HG02973 (cell line): Measurements from ENCODE around the gene SLC48A1.

ENCODE experiments used
- ATAC-seq: cut with Tn5 transposase; IDR thresholded peaks from one replicate; pipeline ENCODE4 v1.9.1; 2021; ENCODE audit warnings: moderate library complexity; ENCODE audit not compliant: unreplicated experiment

SLC48A1 gene

GRCh38 chr12:47789712-47790489 lies 16.9 kb downstream of the SLC48A1 start:
- ATAC-seq, result no peak

- ATAC-seq, result no peak
Measured at GRCh38 chr12:47790676-47791350, 17.8 kb downstream of the SLC48A1 start.

DNA sequence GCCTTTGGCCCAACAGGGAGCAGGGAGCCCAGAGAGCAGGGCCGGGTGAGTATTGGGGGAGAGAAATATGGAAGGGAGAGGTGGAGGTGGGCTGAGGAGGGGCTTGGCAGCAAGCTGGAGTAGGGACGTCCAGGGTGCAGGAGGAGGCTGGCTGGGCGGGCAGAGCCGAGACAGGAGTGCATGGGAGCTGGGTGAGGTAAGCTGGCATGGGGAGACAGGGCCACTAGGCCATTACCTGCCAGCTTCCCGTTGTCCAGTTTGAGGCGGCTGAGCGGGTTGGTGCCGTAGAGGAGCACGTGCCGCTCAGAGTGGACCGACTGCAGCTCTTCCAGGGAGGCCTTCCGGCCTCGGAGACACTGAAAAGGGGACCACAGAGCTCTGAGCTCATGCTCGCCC lies 18.3 kb downstream of the SLC48A1 start:
- ATAC-seq, result no peak

GRCh38 chr12:47791874-47792273 lies 18.8 kb downstream of the SLC48A1 start:
- ATAC-seq, result no peak

- no peak for ATAC-seq
Measured at GRCh38 chr12:47793015-47793681, 20.1 kb downstream of the SLC48A1 start.

- ATAC-seq, result no peak
Measured at GRCh38 chr12:47794679-47795078, 21.6 kb downstream of the SLC48A1 start.

DNA sequence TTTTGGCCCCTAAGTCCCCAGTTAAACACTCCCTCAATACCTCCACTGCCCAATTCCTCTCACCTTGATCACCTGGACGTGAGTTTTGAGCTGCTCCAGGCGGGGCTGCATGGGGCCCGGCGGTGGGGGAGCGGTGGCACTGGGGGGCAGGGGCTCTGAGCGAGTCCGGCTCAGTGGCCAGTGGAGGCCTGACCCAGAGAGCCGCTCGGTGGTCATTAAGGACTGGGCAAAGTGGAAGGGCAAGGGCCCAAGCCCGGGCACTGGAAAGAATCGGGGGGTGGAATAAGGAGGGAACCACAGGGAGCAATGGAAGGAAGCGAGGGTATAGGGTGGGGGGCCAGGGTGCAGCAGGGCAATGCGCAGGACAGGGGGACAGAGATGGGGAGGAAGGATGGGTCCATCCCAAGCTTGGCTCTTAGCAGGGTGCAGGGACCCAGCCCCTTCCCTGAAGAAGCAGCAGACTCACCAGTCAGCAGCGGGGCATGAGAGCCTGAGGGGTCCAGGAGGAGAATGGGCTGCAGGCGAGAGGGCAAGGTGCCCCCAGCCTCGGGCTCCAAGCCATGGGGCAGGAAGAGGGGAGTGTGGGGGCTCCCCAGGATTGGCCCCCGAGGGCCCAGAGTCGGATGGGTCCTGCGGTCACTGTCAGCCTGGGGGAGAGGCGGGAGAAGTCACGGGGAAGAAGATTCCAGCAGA lies 22.2 kb downstream of the SLC48A1 start:
- no peak for ATAC-seq

DNA sequence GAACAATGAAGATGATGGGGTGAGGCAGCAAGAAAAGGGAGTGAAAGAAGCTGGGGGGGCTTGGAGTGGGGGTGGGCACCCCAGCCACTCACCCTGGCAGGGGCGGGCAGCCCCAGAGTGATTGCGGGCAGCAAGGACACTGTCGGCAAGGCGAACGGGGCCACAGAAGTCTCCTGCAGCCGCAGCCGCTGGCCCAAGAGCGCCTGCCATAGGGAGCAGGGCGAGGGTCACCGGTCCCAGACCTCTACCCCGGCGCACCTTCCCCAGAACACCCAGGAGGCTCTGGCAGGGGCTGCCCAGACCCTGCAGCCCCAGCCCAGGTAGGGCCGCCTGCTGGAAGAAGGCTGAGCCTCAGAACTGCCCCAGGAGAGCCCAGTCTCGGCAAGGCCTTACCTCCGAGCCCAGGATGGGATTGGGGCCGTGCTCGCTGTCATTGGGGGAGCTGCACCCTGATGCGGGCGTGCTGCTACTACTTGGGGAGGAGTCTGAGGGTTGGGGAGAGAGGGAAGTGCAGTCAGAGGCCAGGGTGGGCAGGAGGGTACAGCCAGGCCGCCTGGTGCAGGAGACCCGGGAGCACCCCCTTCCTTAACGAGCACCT lies 22.9 kb downstream of the SLC48A1 start:
- no peak for ATAC-seq

DNA sequence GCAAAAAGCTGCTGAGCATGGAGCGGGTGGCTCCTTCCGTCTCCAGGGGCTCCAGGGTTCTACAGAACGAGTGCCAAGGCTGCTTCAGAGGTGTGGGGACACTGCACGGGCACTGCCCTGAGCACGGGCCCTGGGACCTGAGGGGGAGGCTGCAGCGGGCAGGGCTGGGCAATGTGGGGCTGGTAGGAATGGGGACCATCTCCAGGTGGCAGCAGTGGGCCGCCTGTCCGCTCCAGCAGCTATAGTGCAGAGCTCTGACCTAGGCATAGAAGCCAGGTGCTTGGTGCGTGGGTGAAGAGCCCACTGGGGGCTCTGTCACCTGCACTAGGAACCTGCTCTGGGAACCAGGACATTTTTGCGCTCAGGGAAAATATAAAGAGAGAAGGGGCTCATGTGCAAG lies 24.4 kb downstream of the SLC48A1 start:
- ATAC-seq, result no peak

- no peak for ATAC-seq
Measured at GRCh38 chr12:47798382-47798948, 25.4 kb downstream of the SLC48A1 start.

- ATAC-seq, result no peak
Measured at GRCh38 chr12:47799357-47799955, 26.4 kb downstream of the SLC48A1 start.

GRCh38 chr12:47800582-47800981 lies 27.5 kb downstream of the SLC48A1 start:
- ATAC-seq, result no peak

DNA sequence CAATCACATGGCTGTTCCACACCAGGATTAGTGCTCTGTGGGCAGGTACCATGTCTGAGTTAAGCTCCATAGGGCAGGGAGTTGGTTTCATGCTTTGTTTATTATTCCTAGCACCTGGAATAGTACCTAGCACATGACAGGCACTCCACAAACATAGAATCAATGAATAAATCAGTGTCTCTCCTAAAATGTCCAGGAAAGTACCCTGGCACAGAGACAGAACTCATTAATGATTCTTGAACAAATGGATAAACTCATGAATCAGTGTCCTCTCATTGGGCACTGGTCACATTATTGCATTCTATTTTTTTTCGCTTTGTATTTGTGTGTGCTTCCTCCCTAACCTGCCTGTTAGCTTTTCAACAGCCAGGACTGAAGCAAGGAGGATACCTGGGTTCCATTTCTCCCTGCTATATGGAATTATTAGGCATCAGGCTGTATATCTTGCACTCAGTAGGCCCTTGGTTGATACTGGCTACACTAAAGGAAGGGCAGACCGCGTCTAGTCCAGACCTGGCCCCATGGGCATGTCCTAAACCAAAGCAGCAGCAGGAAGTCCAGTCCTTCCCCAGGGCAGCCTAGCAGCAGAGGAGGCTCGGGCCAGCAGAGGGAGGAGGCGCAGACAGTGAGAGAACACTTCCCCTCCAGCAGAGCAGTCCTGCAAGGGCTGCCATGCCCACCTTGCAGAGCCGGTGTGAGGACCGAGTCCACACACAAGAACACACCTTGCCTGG lies 28.3 kb downstream of the SLC48A1 start:
- ATAC-seq, result no peak

DNA sequence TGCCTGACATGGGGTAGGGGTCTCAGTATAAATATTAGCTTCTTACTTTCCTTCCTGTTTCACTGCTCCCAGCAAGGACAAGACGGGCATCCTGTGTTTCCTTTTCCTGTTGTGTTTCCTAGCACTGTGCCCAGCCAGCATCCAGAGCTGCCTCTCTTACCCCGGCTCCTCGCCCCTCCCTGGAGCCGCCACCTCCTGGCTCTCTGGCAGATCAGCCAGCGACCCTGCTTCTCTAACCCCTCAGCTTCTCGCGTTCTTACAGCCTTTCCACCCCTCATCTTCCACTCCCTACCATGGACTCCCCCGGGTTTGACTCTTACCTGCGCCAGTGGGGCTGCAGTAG lies 28.8 kb downstream of the SLC48A1 start:
- no peak for ATAC-seq

GRCh38 chr12:47802312-47802711 lies 29.3 kb downstream of the SLC48A1 start:
- no peak for ATAC-seq

DNA sequence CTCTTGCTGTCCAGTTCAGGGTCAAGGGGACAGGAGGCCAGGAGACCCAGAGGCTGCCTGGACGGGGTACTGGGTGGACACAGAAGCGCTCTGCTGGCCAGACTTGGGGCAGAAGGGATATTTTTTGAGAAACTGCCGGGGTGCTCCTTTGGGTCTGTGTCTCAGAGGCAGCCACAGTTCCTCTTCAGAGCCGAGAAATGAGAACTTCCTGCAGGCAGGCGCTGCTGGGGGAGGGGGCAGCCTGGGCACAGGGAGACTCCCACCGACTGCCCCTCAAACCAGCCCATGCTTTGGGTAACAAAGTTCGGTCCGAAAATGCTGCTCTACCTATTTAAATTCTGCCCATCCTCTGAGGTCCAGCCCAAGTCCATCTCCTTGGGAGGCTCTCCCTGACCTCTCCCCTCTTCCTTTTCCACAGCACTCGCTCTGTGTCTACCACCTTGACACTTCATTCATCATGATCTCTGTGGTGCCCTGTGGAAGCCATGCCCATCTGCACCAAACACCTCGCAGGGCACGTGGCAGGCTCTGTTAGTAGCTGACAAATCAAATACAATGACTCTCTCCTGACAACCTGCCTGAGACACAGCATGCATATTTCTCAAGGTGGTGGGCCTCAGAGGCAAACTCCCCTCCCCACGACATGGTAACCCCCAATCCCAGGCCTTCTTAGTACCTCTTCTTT lies 30.3 kb downstream of the SLC48A1 start:
- no peak for ATAC-seq

- ATAC-seq, result no peak
Measured at GRCh38 chr12:47804171-47804570, 31.1 kb downstream of the SLC48A1 start.

DNA sequence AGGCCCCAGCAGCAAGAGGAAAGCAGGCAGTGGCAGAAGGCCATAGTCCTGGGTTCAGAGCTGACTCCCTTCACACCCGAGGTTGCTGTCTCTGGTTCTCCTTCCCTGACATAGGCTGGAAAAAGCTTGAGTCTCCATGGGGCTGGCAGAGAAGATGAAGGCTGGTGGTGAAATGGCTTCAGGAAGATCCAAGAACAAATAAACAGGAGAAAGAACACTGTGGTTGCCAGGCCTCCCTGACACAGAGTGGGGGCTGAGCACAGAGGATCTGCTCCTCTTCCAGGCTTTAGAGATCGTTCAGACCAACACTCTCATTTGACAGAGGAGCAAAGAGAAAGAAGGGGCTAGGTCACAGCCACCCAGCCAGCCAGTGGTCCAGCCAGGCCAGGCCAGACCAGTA lies 32.4 kb downstream of the SLC48A1 start:
- ATAC-seq, result no peak

- no peak for ATAC-seq
Measured at GRCh38 chr12:47807338-47807737, 34.3 kb downstream of the SLC48A1 start.
